IPS-18a (cell line): Measurements from ENCODE around the gene PPAT.
"Not testable (repeated sequence)": the region's sequence is repeated elsewhere in the genome, so short reads cannot be mapped to it uniquely, and the experiment has no call there.

Source experiments
- H3K27ac ChIP-seq: one replicate; pipeline ENCODE4 v1.5.1; 2013; ENCODE audit warnings: low read length
- H3K27me3 ChIP-seq: one replicate; pipeline ENCODE4 v1.6.1; 2013; ENCODE audit warnings: mild to moderate bottlenecking, low read length; ENCODE audit not compliant: control insufficient read depth, insufficient read depth
- H3K36me3 ChIP-seq: one replicate; pipeline ENCODE4 v1.6.1; 2013; ENCODE audit warnings: low read depth, low read length; ENCODE audit not compliant: control insufficient read depth
- H3K4me1 ChIP-seq: one replicate; pipeline ENCODE4 v1.6.1; 2013; ENCODE audit warnings: low read depth, low read length; ENCODE audit not compliant: control insufficient read depth
- H3K4me3 ChIP-seq: one replicate; pipeline ENCODE4 v1.5.1; 2013; ENCODE audit warnings: low read length
- H3K9ac ChIP-seq: one replicate; pipeline ENCODE4 v1.6.1; 2013; ENCODE audit warnings: mild to moderate bottlenecking, low read length, moderate library complexity
- H3K9me3 ChIP-seq: one replicate; pipeline ENCODE4 v1.6.1; 2013; ENCODE audit warnings: low read depth, low read length; ENCODE audit not compliant: control insufficient read depth

The PPAT gene

DNA sequence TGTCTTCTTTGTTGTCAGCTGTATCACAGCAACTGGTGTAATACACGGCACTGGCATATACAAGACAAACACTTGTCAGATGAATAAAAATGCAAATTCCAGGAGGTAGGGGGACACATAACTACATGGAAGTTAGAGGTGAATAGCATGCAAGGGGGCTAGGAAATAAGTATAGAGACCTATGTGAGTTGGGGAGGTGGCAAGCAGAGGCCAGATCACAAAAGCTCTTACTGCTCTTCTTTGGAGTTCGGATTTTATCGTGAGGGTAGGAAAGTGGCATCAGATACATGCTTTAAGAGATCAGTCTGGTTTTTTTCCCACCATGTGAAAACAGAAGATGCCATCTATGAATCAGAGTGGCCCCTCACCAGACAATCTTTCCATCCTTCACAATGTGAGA lies 29.2 kb upstream of the PPAT start:
- no peaks in the 10 kb centered on the region for H3K9me3 ChIP-seq
- peaks cover 33% of the 10 kb centered on the region for H3K36me3 ChIP-seq
- H3K27ac ChIP-seq: no peak overlapping the region
- H3K27me3 ChIP-seq: no peaks in the 10 kb centered on the region
- no peak overlapping the region for H3K9ac ChIP-seq
- H3K4me3 ChIP-seq: no peak overlapping the region
- peaks cover 11% of the 10 kb centered on the region for H3K4me1 ChIP-seq

DNA sequence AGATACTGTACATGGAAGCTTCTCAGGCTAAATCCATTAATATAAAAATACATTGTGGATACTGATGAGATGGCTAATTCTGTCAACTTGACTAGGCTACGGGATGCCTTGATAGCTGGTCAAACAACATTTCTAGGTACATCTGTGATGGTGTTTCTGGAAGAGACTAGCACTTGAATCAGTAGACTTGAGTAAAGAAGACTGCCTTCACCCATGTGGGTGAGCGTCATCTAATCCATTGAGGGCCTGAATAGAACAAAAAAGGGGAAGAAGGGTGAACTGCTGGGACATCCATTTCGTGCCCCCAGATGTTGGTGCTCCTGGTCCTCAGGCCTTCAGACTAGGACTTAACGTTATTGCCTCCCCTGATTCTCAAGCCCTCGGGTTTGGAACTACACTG lies 28.3 kb upstream of the PPAT start:
- no peaks in the 10 kb centered on the region for H3K9me3 ChIP-seq
- H3K27me3 ChIP-seq: no peaks in the 10 kb centered on the region
- H3K9ac ChIP-seq: no peak overlapping the region
- H3K27ac ChIP-seq: no peak overlapping the region
- H3K36me3 ChIP-seq: peaks cover 39% of the 10 kb centered on the region
- H3K4me3 ChIP-seq: no peak overlapping the region
- H3K4me1 ChIP-seq: peaks cover 11% of the 10 kb centered on the region

GRCh38 chr4:56462157-56462556 lies 26.7 kb upstream of the PPAT start:
- Histone ChIP-seq H3K36me3 (peaks cover 55% of the 10 kb centered on the region), H3K4me1 (peaks cover 7% of the 10 kb centered on the region), H3K27ac (no peak overlapping the region), H3K9me3 (no peaks in the 10 kb centered on the region), H3K27me3 (no peaks in the 10 kb centered on the region), H3K4me3 (no peak overlapping the region), H3K9ac (no peak overlapping the region)

DNA sequence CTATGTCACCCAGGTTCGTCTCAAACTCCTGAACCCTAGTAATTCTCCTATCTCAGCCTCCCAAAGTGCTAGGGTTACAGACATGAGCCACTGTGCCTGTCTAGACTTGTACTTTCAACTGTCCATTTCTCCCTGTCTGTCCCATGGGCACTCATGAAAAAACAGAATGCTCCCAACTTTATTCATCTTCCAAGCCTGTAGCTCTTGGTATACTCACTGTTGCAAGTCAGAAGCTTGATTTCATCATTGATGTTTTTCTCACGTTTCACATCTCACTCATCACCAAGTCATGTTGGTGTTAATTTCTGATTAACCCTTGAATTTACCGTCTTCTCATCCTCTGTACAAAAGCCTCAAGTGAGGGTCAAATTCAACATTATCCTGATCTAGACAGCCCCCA lies 24.7 kb upstream of the PPAT start:
- no peak overlapping the region for H3K9ac ChIP-seq
- no peak overlapping the region for H3K27ac ChIP-seq
- H3K27me3 ChIP-seq: no peaks in the 10 kb centered on the region
- H3K4me3 ChIP-seq: no peak overlapping the region
- H3K36me3 ChIP-seq: peaks cover 76% of the 10 kb centered on the region
- H3K9me3 ChIP-seq: no peaks in the 10 kb centered on the region
- no peaks in the 10 kb centered on the region for H3K4me1 ChIP-seq

- no peaks in the 10 kb centered on the region for H3K9me3 ChIP-seq
- peaks cover 99% of the 10 kb centered on the region for H3K36me3 ChIP-seq
- no peaks in the 10 kb centered on the region for H3K27me3 ChIP-seq
- no peak overlapping the region for H3K27ac ChIP-seq
- H3K9ac ChIP-seq: no peak overlapping the region
- H3K4me3 ChIP-seq: no peak overlapping the region
- H3K4me1 ChIP-seq: no peaks in the 10 kb centered on the region
Measured at GRCh38 chr4:56450342-56450741, 14.9 kb upstream of the PPAT start.

DNA sequence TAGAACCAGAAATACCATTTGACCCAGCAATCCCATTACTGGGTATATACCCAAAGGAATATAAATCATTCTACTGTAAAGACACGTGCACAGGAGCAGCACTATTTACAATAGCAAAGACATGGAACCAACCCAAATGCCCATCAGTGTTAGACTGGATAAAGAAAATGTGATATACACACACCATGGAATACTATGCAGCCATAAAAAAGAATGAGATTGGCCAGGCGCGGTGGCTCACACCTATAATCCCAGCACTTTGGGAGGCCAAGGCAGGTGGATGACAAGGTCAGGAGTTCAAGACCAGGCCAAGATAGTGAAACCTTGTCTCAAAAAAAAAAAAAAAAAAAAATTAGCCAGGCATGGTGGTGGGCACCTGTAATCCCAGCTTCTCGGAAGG lies 14.1 kb upstream of the PPAT start:
- peaks cover 97% of the 10 kb centered on the region for H3K36me3 ChIP-seq
- not testable (repeated sequence) for H3K9ac ChIP-seq, H3K27ac ChIP-seq, H3K9me3 ChIP-seq, H3K4me3 ChIP-seq, H3K27me3 ChIP-seq, H3K4me1 ChIP-seq

- Histone ChIP-seq H3K4me3 (no peak overlapping the region), H3K36me3 (peaks cover 97% of the 10 kb centered on the region), H3K9ac (no peak overlapping the region), H3K9me3 (no peaks in the 10 kb centered on the region), H3K4me1 (no peaks in the 10 kb centered on the region), H3K27ac (no peak overlapping the region), H3K27me3 (no peaks in the 10 kb centered on the region)
Measured at GRCh38 chr4:56448301-56448700, 12.9 kb upstream of the PPAT start.

- H3K4me3 ChIP-seq: no peak overlapping the region
- no peak overlapping the region for H3K27ac ChIP-seq
- H3K27me3 ChIP-seq: no peaks in the 10 kb centered on the region
- H3K4me1 ChIP-seq: no peaks in the 10 kb centered on the region
- no peaks in the 10 kb centered on the region for H3K9me3 ChIP-seq
- no peak overlapping the region for H3K9ac ChIP-seq
- peaks cover 95% of the 10 kb centered on the region for H3K36me3 ChIP-seq
Measured at GRCh38 chr4:56445699-56446098, 10.3 kb upstream of the PPAT start.

GRCh38 chr4:56444719-56445118 lies 9.3 kb upstream of the PPAT start:
- no peaks in the 10 kb centered on the region for H3K4me1 ChIP-seq
- H3K4me3 ChIP-seq: no peak overlapping the region
- no peaks in the 10 kb centered on the region for H3K27me3 ChIP-seq
- no peak overlapping the region for H3K27ac ChIP-seq
- H3K9me3 ChIP-seq: no peaks in the 10 kb centered on the region
- peaks cover 90% of the 10 kb centered on the region for H3K36me3 ChIP-seq
- H3K9ac ChIP-seq: no peak overlapping the region

- Histone ChIP-seq H3K27ac (no peak overlapping the region), H3K4me3 (no peak overlapping the region), H3K36me3 (peaks cover 53% of the 10 kb centered on the region), H3K27me3 (no peaks in the 10 kb centered on the region), H3K4me1 (no peaks in the 10 kb centered on the region), H3K9ac (no peak overlapping the region), H3K9me3 (no peaks in the 10 kb centered on the region)
Measured at GRCh38 chr4:56440983-56441382, 5.6 kb upstream of the PPAT start.

GRCh38 chr4:56438766-56439165 lies 3.4 kb upstream of the PPAT start:
- peak overlapping the region; percentile 27 for H3K4me3 ChIP-seq
- H3K9me3 ChIP-seq: no peaks in the 10 kb centered on the region
- no peak overlapping the region for H3K27ac ChIP-seq
- peaks cover 33% of the 10 kb centered on the region for H3K36me3 ChIP-seq
- no peaks in the 10 kb centered on the region for H3K4me1 ChIP-seq
- no peaks in the 10 kb centered on the region for H3K27me3 ChIP-seq
- no peak overlapping the region for H3K9ac ChIP-seq

GRCh38 chr4:56434599-56435139 lies 746 bp downstream of the PPAT start:
- Histone ChIP-seq H3K4me1 (no peaks in the 10 kb centered on the region), H3K9me3 (no peaks in the 10 kb centered on the region), H3K9ac (peak overlapping the region; percentile 94), H3K4me3 (peak overlapping the region; percentile 82), H3K36me3 (no peaks in the 10 kb centered on the region), H3K27ac (peak overlapping the region; percentile 43), H3K27me3 (no peaks in the 10 kb centered on the region)
